HCT116 (cell line): ENCODE results near the gene SNN. TPM values are rescaled to one million over a fixed set of nuclear protein-coding genes. Genes with fewer than 3 reads are reported as not detected.

Source experiments
- ATAC-seq: fragments of 200-7000 bp; cut with Tn5 transposase; 2 replicates; pipeline ENCODE4 v1.9.1; 2020; ENCODE audit warnings: mild to moderate bottlenecking, moderate library complexity
- BruUV-seq: library from RNA; stranded (reverse); fragments of 400-500 nt; replicated peaks from 2 replicates; lab custom pipeline; 2021; lab: Mats Ljungman, UMichigan
- CTCF ChIA-PET: fragments of 300-600 bp; sonication (Branson Sonifier 250); formaldehyde crosslinking; loops from one replicate; lab custom pipeline; 2021; ENCODE audit warnings: antibody characterized with exemption; lab: Charles Lee
- POLR2A ChIA-PET: fragments of 300-600, 350-600 bp; sonication (Branson Sonifier 250); formaldehyde crosslinking; loops from one replicate; lab custom pipeline; 2021; ENCODE audit warnings: antibody characterized with exemption; lab: Charles Lee
- RAD21 ChIA-PET, 2 experiments: fragments of 300-600 bp; sonication (Branson Sonifier 250); formaldehyde crosslinking; loops; one replicate each; lab custom pipeline; 2023; ENCODE audit warnings: low total read pairs in 2 of 2; ENCODE audit not compliant: uncharacterized antibody in 2 of 2, unreplicated experiment in 2 of 2, low non-redundant PET in 1 of 2; lab: Charles Lee
- DNase-seq: peaks from one replicate; pipeline ENCODE4 v3.0.0-alpha.2; 2010; ENCODE audit warnings: low read depth, low spot score
- H2AFZ ChIP-seq: fragments of 200-600 bp; shearing (Covaris generic), sonication (generic); 2 replicates; pipeline ENCODE4 v1.6.1; 2017; ENCODE audit warnings: low read depth, mixed run types, mixed read lengths, antibody characterized with exemption, low read length; ENCODE audit not compliant: poor library complexity, severe bottlenecking
- H3K27ac ChIP-seq: 2 replicates; pipeline ENCODE4 v1.5.1; 2012; ENCODE audit warnings: low read depth, low read length
- H3K27me3 ChIP-seq: fragments of 200-600 bp; sonication (generic); 2 replicates; pipeline ENCODE4 v1.6.1; 2016; ENCODE audit warnings: mixed run types, low read length, mixed read lengths; ENCODE audit not compliant: insufficient read depth
- H3K36me3 ChIP-seq, 2 experiments: fragments of 200-500 bp in 1 of 2; fragments of 200-600 bp in 1 of 2; sonication (Bioruptor generic) in 1 of 2; sonication (generic) in 1 of 2; 2 replicates each; pipeline versions ENCODE4 v1.5.1 to v1.6.1; 2014 to 2016; ENCODE audit warnings: low read length in 2 of 2, inconsistent platforms in 1 of 2, mixed read lengths in 1 of 2, mixed run types in 1 of 2; ENCODE audit not compliant: insufficient read depth in 2 of 2, control insufficient read depth in 1 of 2
- H3K4me1 ChIP-seq, 2 experiments: fragments of 200-600 bp in 1 of 2; sonication (generic) in 1 of 2; 2 replicates each; pipeline versions ENCODE4 v1.5.1 to v1.6.1; 2012 to 2017; ENCODE audit warnings: low read length in 2 of 2, inconsistent platforms in 1 of 2, mild to moderate bottlenecking in 1 of 2, mixed read lengths in 1 of 2, mixed run types in 1 of 2, moderate library complexity in 1 of 2; ENCODE audit not compliant: insufficient read depth in 2 of 2, control insufficient read depth in 1 of 2
- H3K4me2 ChIP-seq: fragments of 200-600 bp; sonication (generic); 2 replicates; pipeline ENCODE4 v1.6.1; 2017; ENCODE audit warnings: mixed run types, low read length, mixed read lengths
- H3K4me3 ChIP-seq, 2 experiments: fragments of 200-600 bp in 1 of 2; sonication (generic) in 1 of 2; replicated peaks in 1 of 2; 2 replicates each; pipeline ENCODE4 v1.5.1; 2011 to 2016; ENCODE audit warnings: low read length in 2 of 2, control low read depth in 1 of 2, low read depth in 1 of 2, mild to moderate bottlenecking in 1 of 2, mixed read lengths in 1 of 2, mixed run types in 1 of 2
- H3K79me2 ChIP-seq: fragments of 200-600 bp; sonication (generic); 2 replicates; pipeline ENCODE4 v1.6.1; 2017; ENCODE audit warnings: mild to moderate bottlenecking, mixed run types, low read length, moderate library complexity, mixed read lengths; ENCODE audit not compliant: insufficient read depth
- H3K9ac ChIP-seq: fragments of 200-600 bp; sonication (generic); 2 replicates; pipeline ENCODE4 v1.6.1; 2016; ENCODE audit warnings: low read length, mixed read lengths
- H3K9me2 ChIP-seq: fragments of 200-600 bp; sonication (generic), shearing (Covaris generic); 2 replicates; pipeline ENCODE4 v1.6.1; 2017; ENCODE audit warnings: mixed run types, mild to moderate bottlenecking, moderate library complexity; ENCODE audit not compliant: insufficient read depth
- H3K9me3 ChIP-seq, 2 experiments: fragments of 200-500 bp in 1 of 2; fragments of 200-600 bp in 1 of 2; sonication (Bioruptor generic) in 1 of 2; sonication (generic) in 1 of 2; 2 replicates each; pipeline ENCODE4 v1.6.1; 2014 to 2017; ENCODE audit warnings: low read length in 2 of 2, mixed read lengths in 2 of 2, inconsistent platforms in 1 of 2, low read depth in 1 of 2, mild to moderate bottlenecking in 1 of 2, mixed run types in 1 of 2, moderate library complexity in 1 of 2; ENCODE audit not compliant: control insufficient read depth in 1 of 2, insufficient read depth in 1 of 2
- H4K20me1 ChIP-seq: fragments of 200-600 bp; sonication (generic), shearing (Covaris generic); 2 replicates; pipeline ENCODE4 v1.6.1; 2017; ENCODE audit warnings: mixed run types, mild to moderate bottlenecking, moderate library complexity; ENCODE audit not compliant: insufficient read depth
- CBX3 ChIP-seq: IDR thresholded peaks from 2 replicates; pipeline ENCODE4 v1.6.1; 2012; ENCODE audit warnings: low read depth
- CEBPB ChIP-seq: IDR thresholded peaks from 2 replicates; pipeline ENCODE4 v1.6.1; 2012; ENCODE audit warnings: low read depth
- EGR1 ChIP-seq: IDR thresholded peaks from 2 replicates; pipeline ENCODE4 v1.6.1; 2012; ENCODE audit warnings: low read depth
- ELF1 ChIP-seq: IDR thresholded peaks from 2 replicates; pipeline ENCODE4 v1.6.1; 2012; ENCODE audit warnings: low read depth, borderline replicate concordance
- EZH2phosphoT487 ChIP-seq: fragments of 200-600 bp; IDR thresholded peaks from 2 replicates; pipeline ENCODE4 v1.6.1; 2018; ENCODE audit warnings: antibody characterized with exemption, borderline replicate concordance
- JUND ChIP-seq: IDR thresholded peaks from 2 replicates; pipeline ENCODE4 v1.6.1; 2012
- SRF ChIP-seq: IDR thresholded peaks from 2 replicates; pipeline ENCODE4 v1.6.1; 2012; ENCODE audit warnings: low read depth
- YY1 ChIP-seq: IDR thresholded peaks from 2 replicates; pipeline ENCODE4 v1.6.1; 2011; ENCODE audit warnings: low read length, low read depth, moderate library complexity, mild to moderate bottlenecking; ENCODE audit not compliant: insufficient replicate concordance; ENCODE audit errors: extremely low read depth
- intact Hi-C: fragments of 100-400 bp; cut with micrococcal nuclease; formaldehyde crosslinking; loops from 2 replicates; pipeline ENCODE4 v1.10.0; 2022
- total RNA-seq: library from RNA; stranded (reverse); gene quantifications from one replicate; pipeline ENCODE4 v1.2.1, GENCODE V29; 2021; ENCODE audit not compliant: unreplicated experiment
- TF ChIP-seq, protein P1 (sequence below), 3 experiments: fragments of 200-600 bp in 1 of 3; sonication (generic) in 1 of 3; IDR thresholded peaks in 2 of 3; conservative IDR thresholded peaks in 1 of 3; 2 replicates each; pipeline ENCODE4 v1.5.1; 2012 to 2017; ENCODE audit warnings: low read depth in 2 of 3, low read length in 2 of 3, antibody characterized with exemption in 1 of 3, borderline replicate concordance in 1 of 3, control low read depth in 1 of 3, mild to moderate bottlenecking in 1 of 3, mixed read lengths in 1 of 3, mixed run types in 1 of 3, moderate library complexity in 1 of 3; ENCODE audit not compliant: insufficient read depth in 1 of 3

SNN gene
- total RNA-seq, 1 experiment from 2014 or later = 12.2 TPM

DNA sequence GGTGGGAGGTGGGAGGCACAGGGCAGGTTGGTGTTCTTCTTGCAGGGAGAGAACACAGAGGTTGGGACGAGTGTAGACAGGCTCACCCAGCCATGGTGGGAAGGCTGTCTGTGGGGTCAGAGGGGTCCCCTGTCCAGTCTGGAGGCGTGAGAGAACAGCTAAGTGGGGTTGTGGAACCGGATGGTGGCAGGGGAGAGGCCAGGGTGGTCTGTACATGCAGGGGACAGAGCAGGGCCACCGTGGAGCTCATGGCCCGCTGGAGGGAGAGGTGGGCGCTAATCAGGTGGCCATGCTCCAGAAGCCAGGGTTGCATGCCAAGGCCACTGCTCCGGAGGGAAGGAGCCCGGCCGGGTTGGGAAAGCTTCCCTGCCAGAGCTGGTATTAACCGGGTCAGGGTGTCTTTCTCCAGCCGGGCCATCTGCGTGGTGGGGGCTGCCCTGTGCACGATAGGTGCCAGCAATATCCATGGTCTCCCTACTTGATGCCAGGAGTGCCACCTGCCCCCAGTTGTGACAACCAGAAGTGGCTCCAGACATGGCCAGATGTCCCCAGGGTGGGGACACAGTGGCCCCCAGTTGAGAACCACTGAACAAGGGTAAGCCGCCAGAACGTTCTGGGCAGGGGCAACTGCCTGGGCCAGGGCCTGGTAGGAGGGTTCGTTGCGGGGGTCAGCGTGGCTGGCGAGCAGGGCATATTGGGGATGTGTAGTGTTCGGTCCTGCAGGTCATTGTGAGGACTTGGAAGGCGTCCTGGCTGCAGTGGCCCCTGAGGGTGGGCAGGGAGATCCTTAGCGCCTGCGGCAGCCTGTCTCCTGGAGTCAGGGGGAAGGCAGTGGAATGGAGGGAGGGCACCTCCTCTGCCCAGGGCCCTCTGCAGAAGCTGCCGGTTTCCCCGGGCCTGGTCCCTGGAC is 5.1 kb downstream of the SNN start:
- H4K20me1 ChIP-seq = no peaks in the 10 kb centered on the region
- H3K9me3 ChIP-seq = no peaks in the 10 kb centered on the region
- TF ChIP-seq SRF (no peak), CBX3 (no peak), JUND (no peak), EZH2phosphoT487 (no peak), CEBPB (no peak), YY1 (no peak), EGR1 (no peak), ELF1 (no peak)
- TF ChIP-seq, protein P1, sequence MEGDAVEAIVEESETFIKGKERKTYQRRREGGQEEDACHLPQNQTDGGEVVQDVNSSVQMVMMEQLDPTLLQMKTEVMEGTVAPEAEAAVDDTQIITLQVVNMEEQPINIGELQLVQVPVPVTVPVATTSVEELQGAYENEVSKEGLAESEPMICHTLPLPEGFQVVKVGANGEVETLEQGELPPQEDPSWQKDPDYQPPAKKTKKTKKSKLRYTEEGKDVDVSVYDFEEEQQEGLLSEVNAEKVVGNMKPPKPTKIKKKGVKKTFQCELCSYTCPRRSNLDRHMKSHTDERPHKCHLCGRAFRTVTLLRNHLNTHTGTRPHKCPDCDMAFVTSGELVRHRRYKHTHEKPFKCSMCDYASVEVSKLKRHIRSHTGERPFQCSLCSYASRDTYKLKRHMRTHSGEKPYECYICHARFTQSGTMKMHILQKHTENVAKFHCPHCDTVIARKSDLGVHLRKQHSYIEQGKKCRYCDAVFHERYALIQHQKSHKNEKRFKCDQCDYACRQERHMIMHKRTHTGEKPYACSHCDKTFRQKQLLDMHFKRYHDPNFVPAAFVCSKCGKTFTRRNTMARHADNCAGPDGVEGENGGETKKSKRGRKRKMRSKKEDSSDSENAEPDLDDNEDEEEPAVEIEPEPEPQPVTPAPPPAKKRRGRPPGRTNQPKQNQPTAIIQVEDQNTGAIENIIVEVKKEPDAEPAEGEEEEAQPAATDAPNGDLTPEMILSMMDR (IDR thresholded peaks at IDR 0.05 in 2 of 3, conservative IDR thresholded peaks at IDR 0.05 in 1 of 3; ENCODE audit: borderline replicate concordance in 1 of 3, insufficient read depth in 1 of 3, low read depth in 2 of 3, low read length in 2 of 3) = no peak
- POLR2A ChIA-PET = no interaction called here
- CTCF ChIA-PET = no interaction called here
- intact Hi-C loops = no loop called here
- ATAC-seq (no peak), DNase-seq (no peak)
- peak overlapping the region; percentile 14; the same call in 1 of the 2 replicates for H3K27ac ChIP-seq
- no peak overlapping the region for H3K4me3 ChIP-seq
- no peak overlapping the region for H3K9ac ChIP-seq
- H3K4me1 ChIP-seq = peaks cover 52 to 69% of the 10 kb centered on the region in 2 experiments
- no TSS peak for BruUV-seq
- no peaks in the 10 kb centered on the region for H3K79me2 ChIP-seq
- H3K9me2 ChIP-seq = no peaks in the 10 kb centered on the region
- H2AFZ ChIP-seq = no peak overlapping the region
- peak overlapping the region; percentile 72; the same call in 1 of the 2 replicates for H3K4me2 ChIP-seq
- H3K27me3 ChIP-seq = no peaks in the 10 kb centered on the region
- RAD21 ChIA-PET = no interaction called here
- H3K36me3 ChIP-seq = peaks cover 5 to 7% of the 10 kb centered on the region in 2 experiments; a peak in 2 of 4 replicates
